Measurements from ENCODE around the gene SLC16A13. TPM values are rescaled to one million over a fixed set of nuclear protein-coding genes. Genes with fewer than 3 reads are reported as not detected.

SLC16A13 gene
- total and polyA plus RNA-seq, 2 of the 4 experiments (the other 2 are of a cell fraction), result 0.18 to 2.3 TPM

DNA sequence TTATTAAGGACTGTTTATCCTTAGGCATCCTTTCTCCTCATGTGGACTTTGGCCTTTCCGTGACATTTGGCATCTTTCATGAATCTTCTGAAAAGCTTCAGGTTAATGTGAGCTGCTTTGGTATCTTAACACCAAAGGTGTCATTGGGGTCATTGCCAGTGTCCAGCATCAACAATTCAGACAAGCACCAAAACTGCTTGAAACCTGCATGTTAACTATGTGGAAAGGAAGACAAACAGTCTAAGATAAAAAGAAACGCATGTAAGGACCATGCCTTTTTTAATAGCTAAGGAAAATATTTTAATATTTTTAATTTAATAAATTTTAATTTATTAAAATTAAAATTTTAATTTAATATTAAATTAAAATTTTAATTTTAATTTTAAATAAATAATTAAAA lies 32.1 kb upstream of the SLC16A13 start:
- ChIA-PET POLR2A (ENCODE audit: unreplicated experiment) (no interaction called here), CTCF (interaction anchor here (0.5 to 3.0 kb wide), 6 partner anchors 10 to 113 kb away, joined by 3 to 18 read pairs (median 4); no protein-coding TSS in a partner anchor)
- Histone ChIP-seq H2BK120ac (ENCODE audit: low read depth, low read length) (no peak overlapping the region), H2BK5ac (ENCODE audit: low read depth, low read length, poor library complexity, severe bottlenecking) (no peak overlapping the region), H2BK15ac (ENCODE audit: low read depth, low read length) (no peak overlapping the region), H4K91ac (ENCODE audit: insufficient read depth, low read depth, low read length) (no peak overlapping the region), H3K4me3 (ENCODE audit: insufficient read depth, low read depth, low read length) (no peak overlapping the region), H3K18ac (ENCODE audit: low read depth, low read length) (no peak overlapping the region), H3K23ac (ENCODE audit: low read depth, low read length) (no peak overlapping the region), H4K5ac (ENCODE audit: low read depth, low read length) (no peak overlapping the region), H3K27me3 (ENCODE audit: control insufficient read depth, insufficient read depth, low read length) (no peaks in the 10 kb centered on the region), H3K56ac (ENCODE audit: extremely low read depth, insufficient read depth, low read length) (no peak overlapping the region), H3K27ac (ENCODE audit: insufficient read depth, low read length) (no peak overlapping the region), H3K14ac (replicated peaks; ENCODE audit: low read depth, low read length) (no peak overlapping the region), H2AK9ac (replicated peaks; ENCODE audit: low read depth, low read length, poor library complexity) (no peak overlapping the region), H3K4me2 (ENCODE audit: low read depth, low read length) (no peak overlapping the region), H4K8ac (ENCODE audit: low read depth in 2 of 2, low read length in 2 of 2) (no peak overlapping the region), H4K20me1 (ENCODE audit: insufficient read depth, low read length) (peaks cover 25% of the 10 kb centered on the region), H3K36me3 (ENCODE audit: control insufficient read depth, insufficient read depth, low read length) (peaks cover 31% of the 10 kb centered on the region), H2AK5ac (ENCODE audit: low read depth, low read length) (no peak overlapping the region), H3K79me1 (ENCODE audit: low read depth in 1 of 2, low read length in 2 of 2) (peaks cover 10 to 48% of the 10 kb centered on the region in 2 experiments), H3K9me3 (ENCODE audit: control insufficient read depth, insufficient read depth, low read length) (no peaks in the 10 kb centered on the region), H3K4ac (ENCODE audit: low read depth, low read length) (no peak overlapping the region), H3K9ac (ENCODE audit: low read depth, low read length) (no peak overlapping the region), H3K4me1 (ENCODE audit: control insufficient read depth, insufficient read depth, low read length) (no peaks in the 10 kb centered on the region), H2BK20ac (ENCODE audit: low read depth, low read length) (no peak overlapping the region), H3K9me1 (ENCODE audit: insufficient read depth, low read length) (no peaks in the 10 kb centered on the region), H2AFZ (replicated peaks; ENCODE audit: low read length, poor library complexity) (no peak overlapping the region)
- ATAC-seq (ENCODE audit: low read depth) (no peak), DNase-seq (no peak)
- in situ Hi-C loops (cut with MboI; ENCODE audit: low sequenced_read_pairs) (no loop called here), dilution Hi-C loops (cut with HindIII; ENCODE audit: low sequenced_read_pairs, unreplicated experiment) (no loop called here), intact Hi-C loops (cut with micrococcal nuclease) (loop anchor here (1.0 kb wide), 1 partner anchor 89 kb away; no protein-coding TSS in a partner anchor)
- no TSS peak for BruUV-seq (replicated peaks)
- TF ChIP-seq FOS (IDR thresholded peaks at IDR 0.05; ENCODE audit: low read depth, low read length), result no peak
- TF ChIP-seq ELK1 (IDR thresholded peaks at IDR 0.05; ENCODE audit: borderline replicate concordance, low read depth, low read length), result no peak
- TF ChIP-seq SMC3 (IDR thresholded peaks at IDR 0.05; ENCODE audit: low read depth, low read length), result no peak
- no peak for TF ChIP-seq NFE2L2 (IDR thresholded peaks at IDR 0.05; ENCODE audit: low read depth, low read length)
- TF ChIP-seq CEBPB (IDR thresholded peaks at IDR 0.05; ENCODE audit: low read depth, low read length), result no peak
- TF ChIP-seq RAD21 (IDR thresholded peaks at IDR 0.05; ENCODE audit: low read length), result no peak
- TF ChIP-seq POLR2A (IDR thresholded peaks at IDR 0.05; ENCODE audit: low read depth, low read length), result no peak
- TF ChIP-seq CTCF (conservative IDR thresholded peaks at IDR 0.05; ENCODE audit: low read depth, low read length), result no peak
- TF ChIP-seq RCOR1 (IDR thresholded peaks at IDR 0.05; ENCODE audit: insufficient replicate concordance, low read length), result no peak
- TF ChIP-seq, protein P1, sequence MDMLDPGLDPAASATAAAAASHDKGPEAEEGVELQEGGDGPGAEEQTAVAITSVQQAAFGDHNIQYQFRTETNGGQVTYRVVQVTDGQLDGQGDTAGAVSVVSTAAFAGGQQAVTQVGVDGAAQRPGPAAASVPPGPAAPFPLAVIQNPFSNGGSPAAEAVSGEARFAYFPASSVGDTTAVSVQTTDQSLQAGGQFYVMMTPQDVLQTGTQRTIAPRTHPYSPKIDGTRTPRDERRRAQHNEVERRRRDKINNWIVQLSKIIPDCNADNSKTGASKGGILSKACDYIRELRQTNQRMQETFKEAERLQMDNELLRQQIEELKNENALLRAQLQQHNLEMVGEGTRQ (IDR thresholded peaks at IDR 0.05; ENCODE audit: low read depth, low read length), result no peak
- TF ChIP-seq RFX5 (IDR thresholded peaks at IDR 0.05; ENCODE audit: low read depth, low read length), result no peak
- no peak for TF ChIP-seq MAFK (IDR thresholded peaks at IDR 0.05; ENCODE audit: low read depth, low read length)
- no peak for TF ChIP-seq MAZ (IDR thresholded peaks at IDR 0.05; ENCODE audit: borderline replicate concordance, low read depth, low read length)
- WGBS, 2 experiments (ENCODE audit: extremely low coverage in 2 of 2, insufficient read length in 1 of 2), result no CpG with 5 or more reads among the region's 2 CpGs
